IPS-20b (cell line): Measurements from ENCODE around the gene CDR2L.

Experiments
- H3K27ac ChIP-seq: one replicate; pipeline ENCODE4 v1.5.1; 2013; ENCODE audit warnings: low read length
- H3K27me3 ChIP-seq: 2 replicates; pipeline ENCODE4 v1.6.1; 2013; ENCODE audit warnings: mild to moderate bottlenecking, low read length, inconsistent platforms; ENCODE audit not compliant: insufficient read depth
- H3K36me3 ChIP-seq: 2 replicates; pipeline ENCODE4 v1.6.1; 2013; ENCODE audit warnings: low read depth, mild to moderate bottlenecking, inconsistent platforms, low read length, moderate library complexity; ENCODE audit not compliant: insufficient read depth
- H3K4me1 ChIP-seq: 2 replicates; pipeline ENCODE4 v1.6.1; 2013; ENCODE audit warnings: mild to moderate bottlenecking, control low read depth, inconsistent platforms, low read length, moderate library complexity; ENCODE audit not compliant: insufficient read depth
- H3K4me3 ChIP-seq: 2 replicates; pipeline ENCODE4 v1.5.1; 2013; ENCODE audit warnings: mild to moderate bottlenecking, low read length, inconsistent platforms
- H3K9ac ChIP-seq: 2 replicates; pipeline ENCODE4 v1.6.1; 2013; ENCODE audit warnings: low read depth, mild to moderate bottlenecking, inconsistent platforms, low read length, moderate library complexity
- H3K9me3 ChIP-seq: 2 replicates; pipeline ENCODE4 v1.6.1; 2013; ENCODE audit warnings: mild to moderate bottlenecking, low read depth, low read length, inconsistent platforms; ENCODE audit not compliant: insufficient read depth

The CDR2L gene

GRCh38 chr17:74987418-74987908 lies at the start of gene CDR2L:
Gene CDR2L (plus strand): TSS chr17:74987632. CDS start chr17:74988044, 412 bp downstream.
- H3K27ac ChIP-seq: no peak within 1 kb of the TSS
- H3K27me3 ChIP-seq: no peaks in the 10 kb centered on the region
- no peaks in the 10 kb centered on the region for H3K36me3 ChIP-seq

DNA sequence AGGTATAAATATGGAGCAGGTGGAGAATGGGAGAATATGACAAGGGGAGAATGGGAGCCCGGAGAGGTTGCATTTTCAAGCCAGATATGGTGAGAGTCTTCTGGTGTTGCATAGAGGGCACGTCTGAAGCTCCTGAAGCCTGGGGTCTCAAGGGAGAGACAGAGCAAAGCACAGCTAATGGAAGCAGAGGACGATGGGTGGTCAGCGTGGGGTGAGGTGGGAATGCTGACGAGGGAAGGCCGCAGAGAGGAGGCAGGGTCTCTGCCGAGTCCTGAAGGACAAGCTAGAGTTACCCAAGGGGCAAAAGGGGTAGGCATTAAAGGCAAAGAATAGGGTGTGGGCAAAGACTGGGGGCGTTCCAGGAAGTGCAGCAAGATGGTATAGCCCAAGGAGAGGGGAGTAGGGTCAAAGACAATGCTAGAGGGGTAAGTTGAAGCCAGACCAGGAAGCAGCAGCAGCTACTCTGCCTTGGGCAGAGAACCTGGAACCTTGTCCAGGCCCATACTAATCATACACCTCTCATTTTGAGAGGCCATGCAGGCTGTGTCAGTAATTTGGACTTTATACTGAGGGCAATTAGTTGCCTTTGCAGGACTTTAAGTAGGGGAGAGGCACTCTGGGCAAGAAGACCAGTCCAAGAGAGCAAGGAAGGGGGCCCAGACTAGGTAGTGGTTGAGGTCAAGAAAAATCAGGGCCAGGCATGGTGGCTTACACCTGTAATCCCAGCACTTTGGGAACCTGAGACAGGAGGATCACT lies 49.1 kb upstream of the CDR2L start:
- H3K27me3 ChIP-seq: peaks cover 82% of the 10 kb centered on the region
- no peak overlapping the region for H3K27ac ChIP-seq
- H3K4me1 ChIP-seq: no peaks in the 10 kb centered on the region
- no peaks in the 10 kb centered on the region for H3K9me3 ChIP-seq
- no peak overlapping the region for H3K4me3 ChIP-seq
- H3K36me3 ChIP-seq: no peaks in the 10 kb centered on the region
- no peak overlapping the region for H3K9ac ChIP-seq

More at GRCh38 chr17:74987418-74987908, at the start of gene CDR2L:
- peak within 1 kb of the TSS; percentile 76; the same call in 1 of the 2 replicates for H3K9ac ChIP-seq
- no peaks in the 10 kb centered on the region for H3K9me3 ChIP-seq
- H3K4me3 ChIP-seq: peak within 1 kb of the TSS; percentile 82
- peaks cover 5% of the 10 kb centered on the region; the same call in 1 of the 2 replicates for H3K4me1 ChIP-seq

DNA sequence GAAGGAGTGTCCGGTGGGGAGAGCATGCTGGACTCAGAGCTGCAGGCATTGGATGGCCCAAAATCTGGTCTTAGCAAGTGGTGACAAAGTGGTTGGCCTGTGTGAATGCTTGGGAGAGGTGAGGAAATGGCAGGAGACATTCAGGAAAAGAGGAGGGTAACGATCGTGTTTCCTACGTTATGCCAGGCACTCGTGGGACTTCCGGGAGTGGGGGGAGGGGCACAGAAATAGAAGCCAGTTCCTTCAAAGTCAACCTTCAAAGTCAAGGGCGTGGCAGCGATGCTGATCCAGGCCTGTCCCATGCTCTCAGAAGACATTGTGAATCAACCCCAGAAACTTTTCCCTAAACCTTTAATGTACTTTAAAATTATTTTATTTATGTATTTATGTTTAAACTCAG lies 47.9 kb upstream of the CDR2L start:
- Histone ChIP-seq H3K36me3 (no peaks in the 10 kb centered on the region), H3K4me3 (no peak overlapping the region), H3K9ac (no peak overlapping the region), H3K27me3 (peaks cover 70% of the 10 kb centered on the region), H3K9me3 (no peaks in the 10 kb centered on the region), H3K4me1 (no peaks in the 10 kb centered on the region; the same call in 1 of the 2 replicates), H3K27ac (no peak overlapping the region)

GRCh38 chr17:74941128-74941725 lies 46.2 kb upstream of the CDR2L start:
- Histone ChIP-seq H3K9me3 (no peaks in the 10 kb centered on the region), H3K4me3 (no peak overlapping the region), H3K4me1 (no peaks in the 10 kb centered on the region; the same call in 1 of the 2 replicates), H3K27ac (no peak overlapping the region), H3K9ac (no peak overlapping the region), H3K36me3 (no peaks in the 10 kb centered on the region), H3K27me3 (peaks cover 53% of the 10 kb centered on the region)

GRCh38 chr17:74943808-74944522 lies 43.5 kb upstream of the CDR2L start:
- Histone ChIP-seq H3K36me3 (no peaks in the 10 kb centered on the region), H3K4me3 (no peak overlapping the region), H3K9ac (no peak overlapping the region), H3K27ac (no peak overlapping the region), H3K4me1 (no peaks in the 10 kb centered on the region; the same call in 1 of the 2 replicates), H3K9me3 (no peaks in the 10 kb centered on the region), H3K27me3 (peaks cover 29% of the 10 kb centered on the region)

GRCh38 chr17:74945543-74945942 lies 41.9 kb upstream of the CDR2L start:
- H3K9me3 ChIP-seq: no peaks in the 10 kb centered on the region
- no peaks in the 10 kb centered on the region; the same call in 1 of the 2 replicates for H3K4me1 ChIP-seq
- no peak overlapping the region for H3K9ac ChIP-seq
- no peaks in the 10 kb centered on the region for H3K36me3 ChIP-seq
- peaks cover 17% of the 10 kb centered on the region for H3K27me3 ChIP-seq
- no peak overlapping the region for H3K4me3 ChIP-seq
- no peak overlapping the region for H3K27ac ChIP-seq

DNA sequence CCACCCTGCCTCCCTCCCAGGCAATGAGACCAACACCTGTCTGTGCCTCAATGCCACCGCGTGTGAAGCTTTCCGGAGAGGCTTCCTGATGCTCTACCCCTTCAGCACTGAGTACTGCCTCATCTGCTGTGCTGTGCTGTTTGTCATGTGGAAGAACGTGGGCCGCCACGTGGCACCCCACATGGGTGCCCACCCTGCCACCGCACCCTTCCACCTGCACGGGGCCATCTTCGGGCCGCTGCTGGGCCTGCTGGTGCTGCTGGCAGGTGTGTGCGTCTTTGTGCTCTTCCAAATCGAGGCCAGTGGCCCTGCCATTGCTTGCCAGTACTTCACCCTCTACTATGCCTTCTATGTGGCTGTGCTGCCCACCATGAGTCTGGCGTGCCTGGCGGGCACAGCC lies 40.8 kb upstream of the CDR2L start:
- no peak overlapping the region for H3K27ac ChIP-seq
- H3K36me3 ChIP-seq: no peaks in the 10 kb centered on the region
- H3K27me3 ChIP-seq: peaks cover 8% of the 10 kb centered on the region; the same call in 1 of the 2 replicates
- no peaks in the 10 kb centered on the region for H3K9me3 ChIP-seq
- H3K9ac ChIP-seq: no peak overlapping the region
- H3K4me1 ChIP-seq: no peaks in the 10 kb centered on the region; the same call in 1 of the 2 replicates
- no peak overlapping the region for H3K4me3 ChIP-seq

- Histone ChIP-seq H3K9me3 (no peaks in the 10 kb centered on the region), H3K9ac (no peak overlapping the region), H3K27ac (no peak overlapping the region), H3K4me3 (no peak overlapping the region), H3K36me3 (no peaks in the 10 kb centered on the region), H3K4me1 (no peaks in the 10 kb centered on the region; the same call in 1 of the 2 replicates), H3K27me3 (peaks cover 4% of the 10 kb centered on the region)
Measured at GRCh38 chr17:74947041-74947754, 40.2 kb upstream of the CDR2L start.

- H3K4me1 ChIP-seq: no peaks in the 10 kb centered on the region; the same call in 1 of the 2 replicates
- H3K9me3 ChIP-seq: no peaks in the 10 kb centered on the region
- H3K36me3 ChIP-seq: no peaks in the 10 kb centered on the region
- no peak overlapping the region for H3K9ac ChIP-seq
- peaks cover 12% of the 10 kb centered on the region for H3K27me3 ChIP-seq
- no peak overlapping the region for H3K27ac ChIP-seq
- H3K4me3 ChIP-seq: no peak overlapping the region
Measured at GRCh38 chr17:74949455-74950115, 37.8 kb upstream of the CDR2L start.

- Histone ChIP-seq H3K9me3 (no peaks in the 10 kb centered on the region), H3K27ac (no peak overlapping the region), H3K9ac (no peak overlapping the region), H3K27me3 (peaks cover 12% of the 10 kb centered on the region), H3K4me1 (no peaks in the 10 kb centered on the region; the same call in 1 of the 2 replicates), H3K4me3 (no peak overlapping the region), H3K36me3 (no peaks in the 10 kb centered on the region)
Measured at GRCh38 chr17:74950207-74950606, 37.2 kb upstream of the CDR2L start.

DNA sequence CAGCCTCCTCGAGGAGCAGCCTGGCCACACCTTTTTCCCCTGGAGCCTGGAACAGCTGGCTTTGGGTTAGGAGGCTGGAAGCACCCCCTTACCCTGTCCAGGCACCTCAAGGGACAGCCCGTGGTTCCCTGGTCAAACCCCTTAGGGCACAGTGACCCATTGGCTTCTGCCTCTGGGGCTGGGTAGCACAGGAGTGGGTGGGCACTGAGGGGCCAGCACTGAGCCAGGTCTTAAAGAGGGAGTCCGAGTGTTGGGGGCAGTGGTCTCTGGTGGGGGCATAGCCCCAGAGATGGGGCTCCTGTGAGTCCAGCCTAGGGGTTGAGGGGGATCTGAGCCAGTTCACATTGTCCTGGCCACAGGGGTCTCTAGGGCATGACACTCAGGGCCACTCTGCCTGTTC lies 36.4 kb upstream of the CDR2L start:
- no peaks in the 10 kb centered on the region for H3K36me3 ChIP-seq
- H3K4me3 ChIP-seq: no peak overlapping the region
- H3K9me3 ChIP-seq: no peaks in the 10 kb centered on the region
- H3K27ac ChIP-seq: no peak overlapping the region
- no peak overlapping the region for H3K9ac ChIP-seq
- no peaks in the 10 kb centered on the region; the same call in 1 of the 2 replicates for H3K4me1 ChIP-seq
- peaks cover 12% of the 10 kb centered on the region for H3K27me3 ChIP-seq
